SK-N-SH treated with all-trans-retinoic acid at 6 μM for 48 hours (cell line): ENCODE measurements around the gene S100Z.
"Not testable (repeated sequence)": the region's sequence is repeated elsewhere in the genome, so short reads cannot be mapped to it uniquely, and the experiment has no call there.

ENCODE experiments used
- BACH2 ChIP-seq: fragments of 250-450 bp; sonication (Bioruptor Pico); IDR thresholded peaks from 2 replicates; pipeline ENCODE4 v1.9.0; 2021; ENCODE audit warnings: mild to moderate bottlenecking, borderline replicate concordance
- CREB5 ChIP-seq: fragments of 250-450 bp; sonication (Bioruptor Pico); IDR thresholded peaks from 2 replicates; pipeline ENCODE4 v1.5.1; 2020; ENCODE audit warnings: low read depth, mild to moderate bottlenecking, moderate library complexity
- CSDC2 ChIP-seq: fragments of 250-450 bp; sonication (Bioruptor Pico); IDR thresholded peaks from 2 replicates; pipeline ENCODE4 v1.5.0; 2020; ENCODE audit warnings: mild to moderate bottlenecking, moderate library complexity
- CSRNP3 ChIP-seq: fragments of 250-450 bp; sonication (Bioruptor Pico); IDR thresholded peaks from 2 replicates; pipeline ENCODE4 v1.5.1; 2021; ENCODE audit warnings: mild to moderate bottlenecking, moderate library complexity
- OSR1 ChIP-seq: fragments of 250-450 bp; sonication (Bioruptor Pico); IDR thresholded peaks from 2 replicates; pipeline ENCODE4 v1.8.0; 2022; ENCODE audit warnings: moderate library complexity, mild to moderate bottlenecking, inconsistent platforms
- SNAI2 ChIP-seq: fragments of 250-450 bp; sonication (Bioruptor Pico); IDR thresholded peaks from 2 replicates; pipeline ENCODE4 v1.5.0; 2020; ENCODE audit warnings: mild to moderate bottlenecking, moderate library complexity
- ZFP3 ChIP-seq: fragments of 250-450 bp; sonication (Bioruptor Pico); IDR thresholded peaks from 2 replicates; pipeline ENCODE4 v1.5.0; 2020; ENCODE audit warnings: mild to moderate bottlenecking, moderate library complexity
- ZFP30 ChIP-seq: fragments of 450-650 bp; formaldehyde crosslinking; IDR thresholded peaks from 2 replicates; pipeline ENCODE4 v1.5.0; 2022; ENCODE audit warnings: mild to moderate bottlenecking, moderate library complexity

GRCh38 chr5:76914671-76915070 is 64.9 kb downstream of the S100Z start:
- TF ChIP-seq BACH2; CSDC2; SNAI2; CSRNP3 (CRISPR knock-in tag); ZFP30 (CRISPR knock-in tag); OSR1 (CRISPR knock-in tag); CREB5 (CRISPR knock-in tag); ZFP3 (CRISPR knock-in tag): not testable (repeated sequence)
